Measurements from ENCODE around the gene C10orf105.

DNA sequence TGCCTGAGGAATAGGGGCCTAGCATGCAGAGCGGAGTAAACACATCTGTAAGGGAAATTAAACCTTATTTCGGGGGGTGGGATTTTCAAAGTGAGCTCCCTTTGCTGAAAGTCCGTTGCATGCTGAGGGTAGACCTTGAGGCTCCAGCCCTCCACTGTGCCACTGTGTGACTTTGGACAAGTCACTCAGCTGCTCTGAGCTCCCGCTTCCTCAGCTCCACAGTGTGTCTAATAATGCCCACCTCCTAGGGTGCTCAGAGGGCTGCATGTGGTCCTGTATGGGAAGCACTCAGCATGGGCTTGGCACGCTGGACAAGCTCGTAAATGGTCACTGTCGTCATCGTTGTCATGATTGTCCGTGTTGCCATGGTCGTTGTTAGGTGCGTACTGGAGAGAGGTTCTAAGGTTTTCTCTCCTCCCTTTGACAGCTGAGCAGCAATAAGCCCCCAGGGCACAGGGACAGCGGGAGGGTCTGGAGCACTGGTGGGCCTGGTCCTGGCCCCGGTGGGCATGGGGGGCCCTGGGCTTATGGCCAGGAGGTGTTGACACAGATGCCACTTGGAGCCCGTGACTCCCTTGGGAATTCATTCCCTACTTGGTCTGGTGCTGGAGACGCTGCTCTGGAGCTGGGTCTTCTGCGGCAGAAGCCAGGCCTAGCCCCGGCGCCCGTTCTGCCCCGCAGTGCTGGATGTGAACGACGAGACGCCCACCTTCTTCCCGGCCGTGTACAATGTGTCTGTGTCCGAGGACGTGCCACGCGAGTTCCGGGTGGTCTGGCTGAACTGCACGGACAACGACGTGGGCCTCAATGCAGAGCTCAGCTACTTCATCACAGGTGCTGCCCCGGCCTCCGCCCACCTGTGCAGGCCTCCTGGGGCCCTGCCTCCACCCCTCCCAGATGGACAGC lies 13.1 kb downstream of the C10orf105 start:
- TF ChIP-seq, protein P1, sequence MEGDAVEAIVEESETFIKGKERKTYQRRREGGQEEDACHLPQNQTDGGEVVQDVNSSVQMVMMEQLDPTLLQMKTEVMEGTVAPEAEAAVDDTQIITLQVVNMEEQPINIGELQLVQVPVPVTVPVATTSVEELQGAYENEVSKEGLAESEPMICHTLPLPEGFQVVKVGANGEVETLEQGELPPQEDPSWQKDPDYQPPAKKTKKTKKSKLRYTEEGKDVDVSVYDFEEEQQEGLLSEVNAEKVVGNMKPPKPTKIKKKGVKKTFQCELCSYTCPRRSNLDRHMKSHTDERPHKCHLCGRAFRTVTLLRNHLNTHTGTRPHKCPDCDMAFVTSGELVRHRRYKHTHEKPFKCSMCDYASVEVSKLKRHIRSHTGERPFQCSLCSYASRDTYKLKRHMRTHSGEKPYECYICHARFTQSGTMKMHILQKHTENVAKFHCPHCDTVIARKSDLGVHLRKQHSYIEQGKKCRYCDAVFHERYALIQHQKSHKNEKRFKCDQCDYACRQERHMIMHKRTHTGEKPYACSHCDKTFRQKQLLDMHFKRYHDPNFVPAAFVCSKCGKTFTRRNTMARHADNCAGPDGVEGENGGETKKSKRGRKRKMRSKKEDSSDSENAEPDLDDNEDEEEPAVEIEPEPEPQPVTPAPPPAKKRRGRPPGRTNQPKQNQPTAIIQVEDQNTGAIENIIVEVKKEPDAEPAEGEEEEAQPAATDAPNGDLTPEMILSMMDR (IDR thresholded peaks at IDR 0.05) = no peak
- TF ChIP-seq EP300 (IDR thresholded peaks at IDR 0.05) = no peak
- no peak for TF ChIP-seq POLR2A (IDR thresholded peaks at IDR 0.05)
